WI38 (cell line): ENCODE measurements around the gene SLAIN1.

Experiments
- H3K4me3 ChIP-seq: 2 replicates; pipeline ENCODE4 v1.5.1; 2011; ENCODE audit warnings: low read depth, mild to moderate bottlenecking, control low read depth, low read length
- TF ChIP-seq, protein P1 (sequence below): IDR thresholded peaks from 2 replicates; pipeline ENCODE4 v1.5.1; 2012; ENCODE audit warnings: low read depth, mild to moderate bottlenecking, control low read depth, low read length

SLAIN1 gene

DNA sequence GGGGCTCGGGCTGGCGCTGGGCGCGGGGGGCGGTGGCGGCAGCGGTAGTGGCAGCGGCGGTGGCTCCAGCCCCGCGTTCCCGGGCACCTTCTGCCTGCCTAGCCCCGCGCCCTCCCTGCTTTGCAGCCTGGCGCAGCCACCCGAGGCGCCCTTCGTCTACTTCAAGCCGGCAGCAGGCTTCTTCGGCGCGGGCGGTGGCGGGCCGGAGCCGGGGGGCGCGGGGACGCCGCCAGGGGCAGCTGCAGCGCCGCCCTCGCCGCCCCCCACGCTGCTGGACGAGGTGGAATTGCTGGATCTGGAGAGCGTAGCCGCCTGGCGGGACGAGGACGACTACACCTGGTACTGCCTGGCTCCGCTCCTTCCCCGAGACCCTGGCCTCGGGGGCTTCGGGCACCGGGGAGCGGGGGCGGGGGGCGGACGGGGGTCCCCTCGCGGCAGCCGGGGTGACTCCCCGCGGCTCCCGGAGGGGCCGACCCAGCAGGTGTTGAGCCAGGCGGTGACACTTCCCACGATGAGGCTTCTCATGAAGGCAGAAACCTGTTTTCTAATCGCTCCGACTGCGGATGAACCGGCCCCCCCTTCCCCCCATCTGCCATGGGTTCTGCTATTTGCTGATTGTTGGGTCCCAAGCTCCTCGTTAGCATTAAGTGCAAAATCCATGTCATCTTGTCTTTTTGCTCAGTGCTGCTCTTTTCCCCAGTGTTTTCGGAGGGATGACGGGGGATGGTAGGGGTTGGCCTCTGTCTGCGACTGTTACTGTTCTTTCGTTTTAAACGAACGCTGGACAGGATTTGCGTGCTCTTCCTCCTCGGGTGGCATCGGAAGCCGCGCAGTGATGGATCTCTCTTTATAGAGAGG, 943 bp downstream of the SLAIN1 start:
- peak overlapping the region; percentile 63 for H3K4me3 ChIP-seq
- TF ChIP-seq, protein P1, sequence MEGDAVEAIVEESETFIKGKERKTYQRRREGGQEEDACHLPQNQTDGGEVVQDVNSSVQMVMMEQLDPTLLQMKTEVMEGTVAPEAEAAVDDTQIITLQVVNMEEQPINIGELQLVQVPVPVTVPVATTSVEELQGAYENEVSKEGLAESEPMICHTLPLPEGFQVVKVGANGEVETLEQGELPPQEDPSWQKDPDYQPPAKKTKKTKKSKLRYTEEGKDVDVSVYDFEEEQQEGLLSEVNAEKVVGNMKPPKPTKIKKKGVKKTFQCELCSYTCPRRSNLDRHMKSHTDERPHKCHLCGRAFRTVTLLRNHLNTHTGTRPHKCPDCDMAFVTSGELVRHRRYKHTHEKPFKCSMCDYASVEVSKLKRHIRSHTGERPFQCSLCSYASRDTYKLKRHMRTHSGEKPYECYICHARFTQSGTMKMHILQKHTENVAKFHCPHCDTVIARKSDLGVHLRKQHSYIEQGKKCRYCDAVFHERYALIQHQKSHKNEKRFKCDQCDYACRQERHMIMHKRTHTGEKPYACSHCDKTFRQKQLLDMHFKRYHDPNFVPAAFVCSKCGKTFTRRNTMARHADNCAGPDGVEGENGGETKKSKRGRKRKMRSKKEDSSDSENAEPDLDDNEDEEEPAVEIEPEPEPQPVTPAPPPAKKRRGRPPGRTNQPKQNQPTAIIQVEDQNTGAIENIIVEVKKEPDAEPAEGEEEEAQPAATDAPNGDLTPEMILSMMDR = no peak

DNA sequence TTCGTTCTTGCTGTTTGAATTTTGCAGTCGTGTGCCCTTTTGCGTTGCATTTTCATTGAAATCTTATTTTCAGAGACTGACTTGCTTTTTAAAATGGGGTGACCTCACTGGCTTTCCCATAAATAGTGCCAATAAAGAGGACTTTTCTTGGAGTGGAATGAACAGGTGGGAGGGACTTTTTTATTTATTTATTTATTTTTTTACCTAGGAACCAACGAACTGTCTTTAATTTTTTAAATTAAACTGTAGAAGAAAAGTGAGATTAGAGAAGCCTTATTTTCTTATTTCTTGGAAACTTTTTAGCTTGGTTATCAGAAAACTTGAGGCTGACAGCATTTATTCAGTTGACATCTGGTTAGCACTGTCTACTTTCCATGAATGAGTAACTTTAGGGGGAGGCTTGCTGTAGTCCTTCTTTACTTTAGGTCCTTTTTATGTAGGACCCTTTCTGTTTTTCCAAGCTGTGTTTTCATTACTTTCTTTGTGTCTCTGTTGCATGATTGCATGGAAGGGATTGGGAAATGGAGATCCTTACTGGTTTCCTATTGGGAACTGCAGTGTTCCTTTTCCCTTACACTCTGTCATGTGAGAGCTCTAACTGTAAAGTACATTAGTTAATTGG, 1.7 kb downstream of the SLAIN1 start:
- peak overlapping the region; percentile 63 for H3K4me3 ChIP-seq
- TF ChIP-seq, protein P1 = no peak

- no peak overlapping the region for H3K4me3 ChIP-seq
- TF ChIP-seq, protein P1 = no peak
Observed at GRCh38 chr13:77701305-77701704, 3.8 kb downstream of the SLAIN1 start.

GRCh38 chr13:77702366-77702765, 4.9 kb downstream of the SLAIN1 start:
- TF ChIP-seq, protein P1 = no peak
- H3K4me3 ChIP-seq = no peak overlapping the region

GRCh38 chr13:77703408-77703807, 5.9 kb downstream of the SLAIN1 start:
- H3K4me3 ChIP-seq = no peak overlapping the region
- TF ChIP-seq, protein P1 = no peak

DNA sequence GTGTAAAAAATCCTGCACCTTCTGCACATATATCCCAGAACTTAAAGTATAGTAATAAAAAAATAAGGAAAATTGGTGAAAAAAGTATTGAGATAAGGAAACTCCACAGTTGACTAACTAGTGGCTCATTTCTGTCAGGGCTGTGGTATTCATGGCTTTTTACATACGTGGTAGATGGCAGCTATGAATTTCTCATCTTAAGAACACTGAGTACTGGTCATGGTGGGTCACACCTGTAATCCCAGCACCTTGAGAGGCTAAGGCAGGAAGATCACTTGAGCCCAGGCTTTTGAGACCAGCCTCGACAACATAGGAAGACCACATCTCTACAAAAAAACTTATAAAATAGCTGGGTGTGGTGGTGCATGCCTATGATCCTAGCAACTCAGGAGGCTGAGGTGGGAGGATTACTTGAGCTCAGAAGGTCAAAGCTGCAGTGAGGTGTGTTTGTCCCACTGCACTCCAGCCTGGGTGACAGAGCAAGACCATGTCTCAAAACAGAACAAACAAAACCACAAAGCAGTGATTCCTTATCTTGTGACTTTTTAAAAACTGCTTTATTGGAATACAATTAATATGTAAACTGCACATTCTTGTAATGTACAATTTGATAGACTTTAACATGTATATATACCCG, 16.8 kb downstream of the SLAIN1 start:
- H3K4me3 ChIP-seq = no peak overlapping the region
- TF ChIP-seq, protein P1 = no peak
